22Rv1 (cell line): ENCODE results near the gene ZNF135.

Experiments
- CTCF ChIP-seq: fragments of 450-650 bp; IDR thresholded peaks from 2 replicates; pipeline ENCODE4 v1.5.1; 2017; ENCODE audit warnings: mild to moderate bottlenecking
- ZFX ChIP-seq: fragments of 450-650 bp; IDR thresholded peaks from 2 replicates; pipeline ENCODE4 v1.6.1; 2017; ENCODE audit warnings: antibody characterized with exemption, borderline replicate concordance

GRCh38 chr19:58079792-58080191, 20.7 kb downstream of the ZNF135 start:
- TF ChIP-seq CTCF (no peak), ZFX (no peak)
